Activated naive CD4-positive, alpha-beta T cell treated with anti-CD3 and anti-CD28 coated beads, Interleukin-2, amount 50 U/mL, for 16 hours (primary cell): ENCODE results near the gene NSMCE4A.
"Not testable (repeated sequence)": the region's sequence is repeated elsewhere in the genome, so short reads cannot be mapped to it uniquely, and the experiment has no call there.

Experiments
- DNase-seq: peaks from one replicate; pipeline ENCODE4 v3.0.0-alpha.2; 2020

Gene NSMCE4A

DNA sequence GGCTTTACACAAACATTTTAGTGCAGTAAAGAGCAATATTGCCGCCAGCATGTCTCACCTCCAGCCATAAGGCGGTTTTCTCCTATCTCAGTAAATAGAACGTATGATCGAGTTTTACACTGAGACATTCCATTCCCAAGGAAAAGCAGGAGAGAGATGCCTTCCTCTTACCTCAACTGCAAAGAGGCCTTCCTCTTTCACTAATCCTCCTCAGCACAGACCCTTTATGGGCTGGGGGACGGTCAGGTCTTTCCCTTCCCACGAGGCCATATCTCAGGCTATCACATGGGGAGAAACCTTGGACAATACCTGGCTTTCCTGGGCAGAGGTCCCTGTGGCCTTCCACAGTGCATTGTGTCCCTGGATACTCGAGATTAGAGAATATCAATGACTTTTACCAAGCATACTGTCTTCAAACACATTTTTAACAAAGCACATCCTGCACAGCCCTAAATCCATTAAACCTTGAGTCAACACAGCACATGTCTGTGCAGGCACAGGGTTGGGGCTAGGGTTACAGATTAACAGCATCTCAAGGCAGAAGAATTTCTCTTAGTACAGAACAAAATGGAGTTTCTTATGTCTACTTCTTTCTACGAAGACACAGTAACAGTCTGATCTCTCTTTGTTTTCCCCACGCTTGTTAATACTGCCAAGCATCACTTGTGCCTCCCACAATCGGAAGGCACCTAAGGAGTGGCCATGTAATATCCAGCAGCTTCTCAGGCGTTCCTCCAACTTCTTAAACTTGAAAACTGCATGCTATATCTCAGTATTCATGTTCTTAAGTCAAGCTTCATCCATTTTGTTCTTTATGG lies 44.5 kb downstream of the NSMCE4A start:
- DNase-seq = not testable (repeated sequence)

DNA sequence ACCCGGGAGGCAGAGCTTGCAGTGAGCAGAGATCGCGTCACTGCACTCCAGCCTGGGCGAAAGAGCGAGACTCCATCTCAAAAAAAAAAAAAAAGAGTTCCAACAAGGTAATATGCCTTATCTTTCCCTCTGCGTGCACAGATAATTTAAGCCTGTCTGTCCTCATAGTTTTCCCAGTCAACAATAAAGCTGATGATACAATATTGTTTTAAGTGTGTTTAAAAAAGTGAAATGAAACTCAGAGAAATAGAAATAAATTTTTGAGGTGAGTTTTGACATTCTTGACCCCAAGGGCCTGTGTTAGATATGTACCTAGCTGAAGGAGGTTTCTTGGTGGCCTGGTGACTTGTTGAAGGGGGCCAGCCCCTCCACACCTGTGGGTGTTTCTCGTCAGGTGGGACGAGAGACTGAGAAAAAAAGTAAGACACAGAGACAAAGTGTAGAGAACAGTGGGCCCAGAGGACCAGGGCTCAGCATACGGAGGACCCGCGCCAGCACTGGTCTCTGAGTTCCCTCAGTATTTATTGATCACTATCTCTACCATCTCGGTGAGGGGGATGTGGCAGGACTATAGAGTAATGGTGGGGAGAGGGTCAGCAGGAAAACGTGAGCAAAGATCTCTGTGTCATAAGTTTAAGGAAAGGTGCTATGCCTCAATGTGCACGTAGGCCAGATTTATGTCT lies 45.3 kb downstream of the NSMCE4A start:
- DNase-seq = not testable (repeated sequence)

GRCh38 chr10:121928528-121928884 lies 46.5 kb downstream of the NSMCE4A start:
- no peak for DNase-seq

- DNase-seq = peak; percentile 83
Observed at GRCh38 chr10:121927841-121928527, 47.0 kb downstream of the NSMCE4A start, which contains the start of gene ATE1. TSS of gene ATE1 (minus strand) at chr10:121928031. CDS start at chr10:121927949, 82 bp downstream.

- DNase-seq = peak; percentile 26
Observed at GRCh38 chr10:121927318-121927840, 47.6 kb downstream of the NSMCE4A start.

- no peak for DNase-seq
Observed at GRCh38 chr10:121926671-121927317, 48.2 kb downstream of the NSMCE4A start.

DNA sequence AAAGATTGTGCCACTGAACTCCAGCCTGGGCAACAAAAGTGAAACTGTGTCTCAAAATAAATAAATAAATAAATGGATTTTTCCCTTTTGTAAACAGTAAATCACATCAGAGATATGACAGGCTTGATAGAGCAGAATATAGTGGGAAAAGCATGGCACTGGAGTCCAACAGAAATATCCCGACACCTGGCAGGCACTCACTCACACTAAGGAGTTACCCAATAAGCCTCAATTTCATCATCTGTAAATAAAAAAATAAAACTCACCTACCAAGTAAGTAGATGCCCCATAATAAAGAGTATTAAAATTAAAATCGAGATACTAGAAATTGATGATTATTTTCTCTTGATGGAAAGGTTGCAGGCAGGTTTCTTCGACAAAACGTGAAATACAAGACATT lies 48.9 kb downstream of the NSMCE4A start:
- DNase-seq = no peak

DNA sequence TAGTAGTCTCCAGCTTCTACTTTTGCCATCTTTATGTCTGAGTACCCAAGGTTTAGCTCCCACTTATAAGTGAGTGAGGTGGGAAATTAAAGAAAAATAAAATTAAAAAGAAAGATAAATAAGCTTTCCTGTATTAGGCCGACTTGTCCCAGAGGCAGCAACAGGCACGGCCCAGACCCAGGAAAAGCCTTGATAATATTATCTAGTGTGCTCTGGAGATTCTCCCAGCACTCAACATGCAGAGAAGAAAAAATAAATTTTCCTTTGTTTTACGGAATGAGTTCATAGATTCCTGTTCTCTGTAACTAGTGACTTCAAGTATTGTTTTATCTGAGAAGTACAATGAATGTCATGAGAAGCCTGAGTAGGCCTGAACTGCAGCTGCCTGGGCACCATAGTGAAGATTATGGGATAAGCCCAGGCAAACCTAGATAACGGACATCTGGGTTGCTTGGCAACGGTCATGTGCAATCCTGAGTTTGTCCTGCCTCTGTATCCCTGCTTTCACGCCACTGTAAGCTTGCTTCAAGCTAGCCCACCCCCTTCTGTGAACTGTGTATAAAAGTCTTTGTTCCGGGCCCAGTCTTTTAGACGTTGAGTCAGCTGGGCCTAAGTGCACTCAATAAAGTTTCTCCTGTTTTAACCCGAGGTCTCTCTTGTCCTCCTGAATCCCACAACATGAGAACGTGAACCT lies 53.6 kb downstream of the NSMCE4A start:
- no peak for DNase-seq

DNA sequence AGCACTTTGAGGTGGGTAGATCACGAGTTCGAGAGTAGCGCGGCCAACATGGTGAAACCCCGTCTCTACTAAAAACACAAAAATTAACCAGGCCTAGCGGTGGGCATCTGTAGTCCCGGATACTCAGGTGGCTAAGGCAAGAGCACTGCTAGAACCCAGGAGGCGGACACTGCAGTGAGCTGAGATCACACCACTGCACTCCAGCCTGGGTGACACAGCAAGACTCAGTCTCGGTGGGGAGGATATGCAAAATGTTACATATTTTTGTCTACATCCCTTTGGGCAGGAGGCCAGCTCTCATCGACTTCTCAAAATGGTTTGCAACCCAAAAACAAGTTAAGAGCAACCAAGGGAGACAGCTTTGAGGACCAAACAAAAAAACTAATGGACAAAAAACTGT lies 55.4 kb downstream of the NSMCE4A start:
- DNase-seq = no peak

- not testable (repeated sequence) for DNase-seq
Observed at GRCh38 chr10:121918800-121919199, 56.2 kb downstream of the NSMCE4A start.

- DNase-seq = no peak
Observed at GRCh38 chr10:121914661-121915060, 60.4 kb downstream of the NSMCE4A start.

DNA sequence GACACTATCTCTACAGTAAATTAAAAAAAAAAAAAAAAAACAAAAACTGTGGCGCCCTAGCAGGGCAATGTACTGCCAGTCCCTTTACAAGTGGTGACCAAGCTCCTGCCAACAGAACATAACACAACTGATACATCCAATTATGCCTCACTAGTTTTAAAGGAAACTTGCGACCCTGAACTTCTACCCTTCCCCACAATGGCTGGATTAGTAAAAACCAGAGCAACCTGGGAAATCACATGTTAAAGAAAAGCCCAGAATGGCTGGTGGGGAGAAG lies 63.7 kb downstream of the NSMCE4A start:
- DNase-seq = no peak

DNA sequence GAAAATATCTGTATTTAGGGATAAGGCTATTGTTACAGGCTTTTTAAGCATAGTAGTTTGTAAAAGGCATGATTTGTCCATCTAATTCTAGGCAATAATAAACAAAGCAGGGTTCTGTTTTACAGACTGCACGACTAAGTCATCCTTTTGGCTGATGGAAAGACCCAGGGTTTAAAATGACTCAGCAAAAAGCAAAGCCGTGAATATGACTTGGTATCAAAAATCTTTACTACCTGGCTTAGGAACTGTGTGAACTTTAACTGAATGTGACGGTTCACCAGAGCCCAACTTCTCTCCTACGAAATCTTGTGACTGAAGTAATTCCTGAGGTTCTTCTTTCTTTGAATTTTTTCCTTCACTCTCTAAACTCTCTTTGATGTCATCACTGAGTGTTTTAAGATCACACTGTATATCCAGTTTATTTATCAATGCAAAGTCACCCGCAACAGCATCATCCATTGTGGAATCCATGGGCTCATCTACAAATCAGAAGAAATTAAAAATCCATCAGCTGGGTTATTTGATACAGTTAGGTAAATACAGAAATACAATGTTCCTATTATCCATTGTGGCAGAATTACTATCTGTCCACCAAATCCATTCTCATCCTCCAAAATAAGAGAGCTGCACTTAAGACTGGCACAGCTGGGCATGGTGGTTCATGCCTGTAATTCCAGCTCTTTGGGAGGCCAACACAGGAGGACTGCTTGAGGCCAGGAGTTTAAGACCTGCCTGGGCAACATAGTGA lies 64.2 kb downstream of the NSMCE4A start:
- DNase-seq = no peak
